Caki2 (cell line): Measurements from ENCODE around the gene SYNDIG1. TPM values are rescaled to one million over a fixed set of nuclear protein-coding genes. Genes with fewer than 3 reads are reported as not detected.

Experiments
- DNase-seq: peaks from one replicate; pipeline ENCODE4 v3.0.0-alpha.2; 2015; ENCODE audit warnings: low read depth
- in situ Hi-C: cut with HindIII; loops from 2 replicates; pipeline ENCODE4 v1.10.0; 2016; ENCODE audit warnings: low sequenced_read_pairs, low pct_unique_long_range_greater_than_20kb, mixed read lengths
- total RNA-seq: library from RNA; depleted of rRNA; stranded (reverse); fragments of >200 nt; shearing (Covaris generic); gene quantifications from 2 replicates; pipeline ENCODE4 v1.2.3, GENCODE V29; 2014; ENCODE audit warnings: low replicate concordance

Gene SYNDIG1
- total RNA-seq, 1 experiment from 2014 or later = 0.44 TPM

DNA sequence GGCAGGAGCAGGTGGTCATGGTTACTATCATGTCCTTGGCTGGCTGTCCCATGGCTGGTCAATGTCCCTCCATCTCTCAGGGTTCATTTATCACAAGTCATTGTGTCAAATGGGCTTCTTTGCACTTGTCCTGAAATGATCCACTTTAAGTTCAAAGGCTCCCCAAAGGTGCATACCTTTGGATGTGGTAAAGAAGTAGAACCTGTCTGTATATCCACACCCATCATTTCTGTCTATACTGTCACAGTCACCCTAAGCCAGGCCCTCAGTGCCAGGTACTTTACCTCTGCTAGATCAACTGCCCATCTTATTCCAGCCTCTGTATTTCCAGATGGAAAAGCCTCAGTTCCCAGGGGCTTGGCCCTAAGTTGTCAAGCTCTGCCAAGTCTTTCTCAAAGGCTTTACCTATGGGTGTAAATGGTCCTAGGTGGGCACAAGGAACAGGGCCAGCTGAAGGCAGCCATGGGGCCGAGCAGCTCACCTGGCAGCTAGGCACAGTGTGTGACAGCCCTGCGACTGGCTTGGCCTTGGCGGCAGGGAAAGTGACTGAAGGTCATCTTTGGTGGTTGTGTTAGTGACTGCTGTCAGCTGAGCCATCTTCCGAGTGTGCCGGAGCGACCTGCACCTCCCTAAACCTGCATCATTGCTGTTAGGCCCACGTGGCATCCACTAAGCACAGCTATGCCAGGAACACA, 198.4 kb downstream of the SYNDIG1 start:
- in situ Hi-C loops = no loop called here
- DNase-seq = no peak

DNA sequence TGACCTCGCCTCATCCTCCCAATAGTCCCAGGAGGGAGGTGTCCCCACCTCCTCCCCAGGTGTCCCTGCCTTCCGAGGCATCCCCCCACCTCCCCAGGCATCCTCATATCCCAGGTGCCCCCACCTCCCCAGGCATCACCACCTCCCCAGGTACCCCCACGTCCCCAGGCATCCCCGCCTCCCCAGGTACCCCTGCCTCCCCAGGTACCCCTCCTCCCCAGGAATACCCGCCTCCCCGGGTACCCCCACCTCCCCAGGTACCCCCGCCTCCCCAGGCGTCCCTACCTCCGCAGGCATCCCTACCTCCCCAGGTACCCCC, 198.9 kb downstream of the SYNDIG1 start:
- in situ Hi-C loops = no loop called here
- DNase-seq = no peak

DNA sequence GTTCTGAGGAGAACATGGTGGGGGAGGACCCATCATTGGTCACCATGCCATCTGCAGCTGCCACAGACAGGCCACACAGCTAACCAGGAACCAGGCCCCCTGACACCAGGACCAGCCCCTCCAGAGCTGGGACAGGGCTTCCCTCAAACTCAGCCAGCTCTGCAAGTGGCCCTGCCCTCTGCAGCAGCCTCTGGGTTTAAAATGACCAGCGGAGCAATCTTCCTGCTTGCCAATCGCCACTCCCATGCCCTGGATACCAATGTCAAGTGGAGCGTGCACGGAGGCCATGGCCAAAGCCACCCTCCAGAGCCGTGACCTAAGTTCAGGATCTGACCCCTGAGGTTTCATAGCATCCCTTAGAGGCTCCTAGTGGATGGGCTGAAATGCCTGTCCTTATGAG, 199.4 kb downstream of the SYNDIG1 start:
- in situ Hi-C loops = no loop called here
- DNase-seq = no peak

DNA sequence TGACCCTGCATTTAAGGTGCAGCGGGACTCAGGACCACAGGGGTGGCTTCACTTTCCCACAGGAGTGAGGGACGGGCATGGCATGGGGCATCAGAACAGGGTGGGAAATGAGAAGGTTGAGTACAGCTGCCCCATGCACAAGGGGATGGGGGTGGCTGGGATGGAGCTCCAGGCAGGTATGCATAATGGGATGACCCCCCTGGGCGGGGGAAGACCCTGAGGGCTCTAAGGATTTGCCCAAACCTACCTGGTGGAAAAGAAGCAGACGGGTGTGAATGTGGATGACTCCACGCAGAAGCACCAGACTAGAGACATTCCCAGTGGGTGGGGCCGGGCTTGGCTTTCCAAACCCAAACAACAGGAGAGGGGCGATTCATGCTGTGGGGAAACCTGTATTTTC, 200.3 kb downstream of the SYNDIG1 start:
- no peak for DNase-seq
- in situ Hi-C loops = no loop called here

DNA sequence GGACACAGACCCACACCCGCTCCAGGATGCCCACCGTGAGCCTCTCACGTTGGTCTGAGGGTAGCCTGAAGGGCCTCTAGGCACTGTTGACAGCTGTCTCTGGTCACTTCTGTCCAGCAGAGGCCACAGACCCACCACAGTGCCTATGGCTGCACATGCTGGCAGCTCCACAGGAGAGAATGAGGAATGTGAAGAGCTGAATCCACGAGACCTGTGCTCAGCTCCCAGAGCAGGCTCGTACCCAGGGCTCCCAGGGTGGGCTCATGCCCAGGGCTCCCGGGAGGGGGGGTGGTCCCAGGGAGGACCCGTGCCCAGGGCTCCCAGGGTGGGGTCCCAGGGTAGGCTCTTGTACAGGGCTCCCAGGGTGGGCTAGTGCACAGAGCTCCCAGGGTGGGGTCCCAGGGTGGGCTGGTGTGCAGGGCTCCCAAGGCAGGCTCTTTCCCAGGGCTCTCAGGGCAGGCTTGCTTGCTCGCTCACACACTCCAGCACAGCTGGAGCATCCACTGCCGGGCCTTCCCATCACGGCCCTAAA, 201.0 kb downstream of the SYNDIG1 start:
- in situ Hi-C loops = no loop called here
- no peak for DNase-seq

DNA sequence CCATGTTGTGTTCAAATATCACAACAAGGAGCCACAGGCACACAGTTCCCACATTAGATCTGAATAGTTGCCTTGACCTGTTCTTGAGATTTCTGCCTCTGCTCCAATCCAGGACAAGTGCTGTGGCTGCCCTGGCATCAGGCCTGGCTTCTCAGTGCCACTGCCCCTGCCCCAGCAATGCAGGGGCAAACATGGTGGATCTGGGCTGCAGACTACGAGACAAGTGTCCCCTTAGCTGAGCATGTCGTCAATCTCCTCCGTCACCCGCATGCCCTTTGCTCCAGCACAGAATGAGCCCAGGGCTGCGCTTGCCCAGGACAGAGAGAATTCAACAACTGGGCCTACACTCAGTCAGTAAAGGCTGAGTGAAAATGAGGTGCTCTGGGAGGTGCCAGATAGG, 201.6 kb downstream of the SYNDIG1 start:
- in situ Hi-C loops = no loop called here

DNA sequence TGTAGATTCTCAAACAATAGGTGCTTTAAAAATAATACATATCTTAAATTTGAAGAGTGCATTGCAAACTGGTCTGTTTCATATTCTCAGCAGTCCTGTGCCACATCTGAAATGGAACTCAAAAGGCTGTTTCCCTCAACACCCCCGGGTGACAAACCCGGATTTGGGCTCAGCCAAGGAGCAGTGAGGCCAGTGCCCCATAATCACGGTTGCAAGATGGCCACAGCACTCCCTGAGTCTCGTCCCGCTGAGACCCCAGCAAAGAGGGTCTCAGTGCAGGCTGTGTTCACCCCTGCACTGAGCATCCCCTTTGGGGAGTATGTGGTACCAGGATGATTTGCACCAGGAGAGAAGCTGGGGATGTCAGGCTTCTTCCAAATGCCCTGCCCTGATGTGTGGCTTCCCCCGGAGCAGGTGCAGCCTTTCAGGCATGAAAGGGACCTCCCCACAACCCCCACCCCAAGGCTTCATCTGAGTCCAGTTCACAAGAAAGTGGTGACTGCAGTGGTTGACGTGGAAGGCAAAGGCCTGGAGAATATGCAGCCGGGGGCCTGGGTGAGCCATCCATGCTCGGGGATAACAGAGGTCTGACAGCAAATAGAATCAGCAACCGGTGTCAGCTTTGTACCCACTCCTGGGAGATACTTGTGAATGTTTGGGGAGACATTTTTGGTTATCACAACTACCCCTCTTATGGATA, 202.9 kb downstream of the SYNDIG1 start:
- in situ Hi-C loops = no loop called here
- no peak for DNase-seq

More for the DNA sequence above, 201.6 kb downstream of the SYNDIG1 start:
- no peak for DNase-seq

DNA sequence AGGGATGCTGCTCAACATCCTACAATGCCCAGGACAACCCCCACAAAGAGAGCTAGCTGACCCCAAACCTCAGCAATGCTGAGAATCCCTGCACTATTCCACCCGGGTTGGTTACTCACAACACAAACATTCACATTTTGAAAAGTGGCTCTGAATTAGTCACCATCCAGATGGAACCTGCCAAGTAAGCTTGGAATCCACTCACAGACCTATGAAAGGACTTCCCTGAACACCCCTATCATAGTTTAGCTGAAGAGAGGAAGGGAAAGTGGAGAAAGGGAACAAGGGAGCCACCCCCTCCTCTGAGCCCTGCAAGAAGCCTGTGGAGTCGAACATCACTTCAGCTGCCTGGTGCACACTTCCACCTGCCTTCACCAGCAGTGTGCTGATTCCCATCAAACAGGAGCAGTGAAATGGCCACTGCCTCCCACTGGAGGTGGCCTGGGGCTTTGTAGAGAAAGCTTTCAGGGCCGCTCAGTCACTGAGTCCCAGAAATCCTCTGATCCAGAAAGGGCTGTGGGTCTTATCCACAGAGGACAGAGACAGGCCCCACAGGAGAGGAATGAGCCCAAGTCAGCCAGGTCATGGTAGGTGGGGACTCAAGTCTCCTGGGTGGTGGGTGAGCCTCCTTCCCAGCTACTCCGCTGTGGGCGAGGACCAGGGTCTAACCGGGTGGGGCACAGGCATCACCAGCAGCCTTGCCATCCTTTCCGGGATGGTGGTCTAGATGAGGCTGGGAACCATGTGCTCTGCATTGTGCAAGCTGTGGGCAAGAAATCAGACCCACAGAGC, 203.7 kb downstream of the SYNDIG1 start:
- in situ Hi-C loops = no loop called here
- peak; percentile 64 for DNase-seq

DNA sequence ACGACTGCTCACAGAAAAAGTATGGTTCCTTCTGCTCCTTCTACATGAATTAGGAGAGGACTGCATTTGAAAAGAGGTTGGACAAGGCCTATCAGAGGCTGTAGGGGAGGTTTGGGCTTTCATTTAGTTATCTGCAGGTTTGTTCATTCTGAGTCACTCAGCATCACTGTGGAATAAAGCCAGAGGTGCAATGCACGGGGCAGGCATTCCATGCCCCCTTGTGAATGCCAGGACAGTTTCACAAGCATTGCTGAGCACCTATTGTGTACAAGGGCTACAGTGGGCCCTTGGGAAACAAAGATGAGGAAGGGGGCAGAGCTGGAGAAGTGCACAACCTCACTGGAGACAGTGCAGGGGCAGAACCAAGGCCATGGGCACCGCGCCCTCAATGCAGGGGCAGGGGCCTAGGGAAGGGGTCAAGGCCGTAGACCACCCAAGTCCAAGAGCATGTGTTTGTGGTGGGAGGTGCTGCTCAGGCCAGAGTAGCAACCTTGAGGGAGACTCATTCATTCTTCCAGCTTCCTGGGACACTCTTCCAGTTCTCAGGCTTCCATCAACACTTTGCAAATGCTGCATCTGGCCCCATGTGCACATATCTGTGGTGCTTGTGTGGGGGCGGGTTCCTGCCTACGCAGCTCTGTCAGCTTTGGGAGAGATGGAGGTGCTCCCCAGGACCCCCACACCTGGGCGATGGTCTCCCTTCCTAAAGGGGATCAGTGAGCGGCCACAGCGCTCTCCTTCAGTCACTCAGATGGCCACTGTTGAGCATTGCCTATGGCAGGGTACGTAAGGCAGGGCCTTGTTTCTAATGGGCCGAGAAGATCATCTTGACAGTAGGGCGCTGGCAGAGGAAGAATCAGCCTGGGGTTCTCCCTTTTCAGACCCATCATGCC, 204.5 kb downstream of the SYNDIG1 start:
- no peak for DNase-seq
- in situ Hi-C loops = no loop called here

DNA sequence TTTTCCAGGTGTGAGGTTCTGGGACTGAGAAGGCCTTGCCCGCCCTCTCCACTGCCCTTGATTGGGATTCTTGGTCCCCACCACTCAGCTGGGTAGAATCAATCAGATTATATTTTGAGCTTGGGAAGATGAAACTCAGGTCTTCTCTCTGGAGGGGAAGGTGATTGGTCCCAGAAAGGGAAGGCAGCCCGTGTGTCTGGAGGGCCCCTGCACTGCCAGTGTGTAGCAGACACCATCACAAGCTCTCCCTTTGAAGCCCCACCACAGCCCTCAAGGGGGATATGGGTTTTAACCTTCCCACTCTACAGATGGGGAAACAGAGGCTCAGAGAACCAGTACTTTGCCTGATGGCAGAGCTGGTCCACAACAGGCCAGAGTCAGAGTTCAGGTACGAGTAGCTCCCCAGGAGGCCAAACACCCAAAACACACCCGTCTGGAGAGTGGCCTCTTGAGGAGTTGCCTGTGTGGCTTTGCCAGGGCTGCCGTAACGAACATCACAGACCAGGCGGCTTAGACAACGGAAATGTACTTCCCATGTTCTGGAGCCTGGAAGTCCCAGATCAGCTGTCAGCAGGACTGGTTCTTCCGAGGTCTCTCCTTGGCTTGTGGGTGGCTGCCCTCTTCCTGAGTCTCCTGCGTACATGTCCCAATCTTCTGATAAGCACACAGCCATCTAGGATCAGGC, 205.6 kb downstream of the SYNDIG1 start:
- in situ Hi-C loops = no loop called here
- DNase-seq = no peak

DNA sequence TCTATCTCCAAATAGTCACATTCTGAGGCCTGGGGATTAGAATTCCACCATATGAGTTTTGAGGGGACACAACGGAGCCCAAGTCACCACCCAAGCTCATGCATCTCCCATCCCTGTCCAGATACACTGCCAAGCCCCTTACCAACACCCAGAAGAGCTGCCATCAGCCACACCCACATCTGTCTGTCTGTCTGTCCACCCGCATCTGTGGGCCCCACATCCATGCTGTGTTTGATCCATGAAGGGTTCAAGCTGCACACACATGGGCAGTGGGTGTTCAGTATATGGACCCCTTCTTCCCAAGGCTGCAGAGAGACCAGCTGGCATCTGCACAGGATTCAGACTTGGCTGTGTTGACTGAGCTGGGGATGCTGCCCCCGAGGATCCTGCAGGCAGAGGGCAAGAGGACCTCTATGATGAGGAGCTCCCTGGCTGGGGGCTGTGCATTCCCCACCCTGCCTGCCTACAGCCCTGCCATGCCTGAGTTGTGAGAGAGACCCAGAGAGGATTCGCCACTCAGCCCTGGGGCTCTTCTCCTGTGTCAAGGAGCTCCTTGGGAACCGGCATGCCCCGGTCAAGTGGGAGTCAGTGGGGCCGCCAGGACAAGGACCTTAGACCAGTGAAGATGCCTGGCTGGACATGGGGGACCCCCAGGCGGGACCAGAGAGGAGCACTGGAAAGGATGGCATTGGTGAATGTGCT, 206.4 kb downstream of the SYNDIG1 start:
- in situ Hi-C loops = no loop called here
- no peak for DNase-seq

DNA sequence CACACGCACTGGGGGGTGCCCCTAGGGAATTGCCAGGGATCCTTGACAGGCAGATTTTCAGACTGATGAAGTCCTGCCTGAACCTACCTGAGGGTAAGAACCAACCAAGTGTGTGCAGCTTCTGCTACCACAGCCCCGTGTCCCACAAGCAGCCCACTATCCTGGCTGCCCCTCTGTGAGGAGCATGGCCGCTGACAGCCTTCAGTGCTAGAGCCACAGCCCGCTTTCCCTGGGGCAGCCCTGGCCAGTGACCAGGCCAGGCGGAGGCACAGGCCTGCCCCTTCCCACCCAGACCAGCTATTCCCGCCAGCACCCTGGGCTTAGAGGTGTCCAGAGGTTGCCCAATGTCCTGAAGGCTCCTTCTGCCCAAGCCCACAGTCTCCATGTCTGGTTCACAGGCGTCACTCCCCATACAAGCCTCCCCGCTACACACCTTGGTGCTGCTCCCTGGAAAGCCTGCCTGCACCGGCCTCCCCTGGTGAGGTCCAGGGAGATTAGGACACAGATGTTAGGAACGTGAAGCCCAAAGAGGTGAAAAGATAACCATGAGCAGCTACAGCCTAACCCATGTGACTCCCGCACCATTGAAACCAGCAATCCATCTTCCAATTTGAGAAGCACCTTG, 207.0 kb downstream of the SYNDIG1 start:
- in situ Hi-C loops = no loop called here
- no peak for DNase-seq

DNA sequence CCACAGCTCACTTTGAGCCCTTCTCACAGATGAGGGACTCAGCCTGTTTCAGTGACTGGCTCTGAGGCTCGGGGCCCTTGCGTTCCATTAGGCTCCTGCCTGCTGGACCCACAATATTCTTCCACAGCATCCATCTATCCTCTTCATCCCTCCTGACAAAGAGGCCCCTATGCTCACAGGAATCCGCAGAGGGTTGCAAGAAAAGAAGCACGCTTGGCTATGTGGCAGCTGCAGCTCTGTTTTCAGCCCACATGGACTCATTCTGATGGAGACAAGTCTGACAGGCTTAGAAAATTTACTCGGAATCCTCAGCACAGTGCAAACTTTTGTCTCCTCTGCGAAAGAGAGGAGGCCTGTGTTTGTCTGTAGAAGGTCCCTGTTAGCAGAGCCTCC, 207.5 kb downstream of the SYNDIG1 start:
- DNase-seq = no peak
- in situ Hi-C loops = no loop called here

DNA sequence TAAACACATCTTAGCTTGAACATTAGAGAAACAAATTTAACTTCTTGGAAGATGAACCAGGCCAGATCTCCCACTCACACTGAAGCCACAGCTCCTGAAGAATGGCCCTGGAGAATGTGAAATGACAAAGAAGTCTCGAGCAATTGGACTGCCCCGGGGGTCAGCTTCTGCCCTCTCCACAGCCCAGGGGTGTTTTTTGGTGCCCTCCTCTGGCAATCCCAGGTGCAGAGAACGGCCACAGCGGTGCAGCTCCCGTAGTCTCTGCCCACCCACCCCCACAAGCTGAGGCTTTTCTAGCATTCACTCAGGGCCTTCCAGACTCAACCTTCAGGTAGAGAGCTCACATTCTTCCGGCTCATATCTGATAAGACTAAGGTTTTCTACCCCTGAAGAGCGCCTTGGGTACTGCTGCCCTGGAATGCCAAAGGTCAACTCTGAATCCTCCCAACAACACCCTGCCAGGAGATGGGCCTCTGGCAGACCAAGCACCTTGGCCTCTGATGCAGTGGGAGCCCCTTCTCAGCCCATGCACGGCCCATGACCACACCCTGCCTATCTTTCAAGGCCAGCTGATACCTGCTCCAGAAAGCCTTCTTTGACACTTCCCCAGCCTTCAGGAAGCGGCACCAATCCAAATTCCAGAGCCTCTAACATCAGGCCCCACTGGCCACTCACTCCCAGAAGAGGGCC, 208.3 kb downstream of the SYNDIG1 start:
- in situ Hi-C loops = no loop called here
- no peak for DNase-seq

DNA sequence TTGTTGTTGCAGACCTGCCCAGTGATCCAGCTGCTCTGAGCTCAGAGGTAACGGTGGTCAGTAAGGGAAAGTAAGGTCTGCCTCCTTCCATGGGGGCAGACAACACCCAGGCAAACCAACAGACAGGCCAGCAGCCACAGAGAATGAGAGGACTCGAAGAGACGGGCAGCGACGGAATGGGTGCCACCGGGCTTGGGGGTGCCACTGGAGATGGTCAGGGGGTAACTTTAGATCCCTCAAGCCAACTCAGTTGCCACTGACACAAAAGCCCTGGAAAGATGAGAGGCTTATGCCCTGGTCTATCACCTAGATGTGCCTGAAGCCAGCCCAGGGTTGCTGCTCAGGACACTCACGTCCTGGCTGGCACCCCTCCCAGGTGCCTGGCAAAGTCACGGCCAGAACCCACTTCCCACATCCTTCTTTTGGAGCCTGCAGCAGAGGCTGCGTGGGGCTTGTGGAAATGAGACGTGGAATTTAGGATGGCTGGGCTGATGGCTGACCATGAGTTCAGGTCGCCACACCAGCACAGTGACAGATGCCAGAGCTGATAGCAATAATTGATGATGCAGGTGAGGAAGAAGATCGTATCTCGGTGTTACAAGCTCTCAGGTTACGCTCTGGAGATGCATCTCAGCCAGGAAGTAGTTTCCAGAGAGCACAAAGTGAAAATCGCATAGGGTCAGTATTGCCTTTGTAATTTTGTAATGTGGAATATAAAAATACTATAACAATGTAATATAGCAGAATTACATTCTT, 209.1 kb downstream of the SYNDIG1 start:
- no peak for DNase-seq
- in situ Hi-C loops = no loop called here
